AG04450 (cell line): ENCODE data around the gene GHRH. TPM values are rescaled to one million over a fixed set of nuclear protein-coding genes. Genes with fewer than 3 reads are reported as not detected.

Source experiments
- CTCF ChIA-PET: fragments of 300-600, 350-600 bp; formaldehyde crosslinking; extraction: SDS; loops from one replicate; lab custom pipeline; 2022; ENCODE audit warnings: antibody characterized with exemption, inconsistent platforms; lab: Charles Lee
- POLR2A ChIA-PET: fragments of 350-600 bp; formaldehyde crosslinking; extraction: SDS; loops from one replicate; lab custom pipeline; 2021; ENCODE audit warnings: antibody characterized with exemption, inconsistent platforms; lab: Yijun Ruan, JAX
- DNase-seq: peaks from one replicate; pipeline ENCODE4 v3.0.0-alpha.2; 2011; ENCODE audit warnings: low read depth, low spot score
- H3K27ac ChIP-seq: one replicate; pipeline ENCODE4 v1.5.1; 2012; ENCODE audit warnings: low read depth, low read length, control low read depth
- H3K27me3 ChIP-seq: one replicate; pipeline ENCODE4 v1.6.0; 2012; ENCODE audit warnings: low read length; ENCODE audit not compliant: control insufficient read depth, insufficient read depth
- H3K4me3 ChIP-seq: 2 replicates; pipeline ENCODE4 v1.5.1; 2011; ENCODE audit warnings: mild to moderate bottlenecking, low read depth, low read length, control low read depth
- H3K9me3 ChIP-seq: 2 replicates; pipeline ENCODE4 v1.5.1; 2012; ENCODE audit warnings: low read length; ENCODE audit not compliant: control insufficient read depth, insufficient read depth
- CTCF ChIP-seq: IDR thresholded peaks from 2 replicates; pipeline ENCODE4 v1.5.1; 2011; ENCODE audit warnings: low read depth, low read length, control low read depth, inconsistent platforms
- polyA plus RNA-seq: library from polyadenylated mRNA; depleted of rRNA; stranded (reverse); fragments of >200 nt; gene quantifications from 2 replicates; pipeline ENCODE4 v1.2.3, GENCODE V29; 2011

GHRH gene
- polyA plus RNA-seq, 1 experiment: not detected

GRCh38 chr20:37230200-37230599 lies 31.4 kb downstream of the GHRH start:
- no peak for TF ChIP-seq CTCF

GRCh38 chr20:37229357-37229756 lies 32.3 kb downstream of the GHRH start:
- H3K4me3 ChIP-seq: no peak overlapping the region
- ChIA-PET POLR2A (no interaction called here), CTCF (interaction anchor here (1.4 to 2.2 kb wide), 2 partner anchors 27 to 37 kb away, joined by 3 to 10 read pairs; no protein-coding TSS in a partner anchor)
- H3K9me3 ChIP-seq: no peaks in the 10 kb centered on the region
- H3K27ac ChIP-seq: no peak overlapping the region
- no peak for TF ChIP-seq CTCF
- no peaks in the 10 kb centered on the region for H3K27me3 ChIP-seq
- no peak for DNase-seq

More at GRCh38 chr20:37230200-37230599, 31.4 kb downstream of the GHRH start:
- H3K4me3 ChIP-seq: no peak overlapping the region
- H3K27ac ChIP-seq: no peak overlapping the region
- POLR2A ChIA-PET: no interaction called here
- no peaks in the 10 kb centered on the region for H3K9me3 ChIP-seq
- CTCF ChIA-PET: interaction anchor here (2.2 kb wide), 1 partner anchor 38 kb away, joined by 10 read pairs; no protein-coding TSS in a partner anchor
- DNase-seq: no peak
- H3K27me3 ChIP-seq: no peaks in the 10 kb centered on the region

- no peak overlapping the region for H3K27ac ChIP-seq
- H3K9me3 ChIP-seq: no peaks in the 10 kb centered on the region
- H3K27me3 ChIP-seq: no peaks in the 10 kb centered on the region
- no peak for TF ChIP-seq CTCF
- no peak overlapping the region for H3K4me3 ChIP-seq
- ChIA-PET POLR2A (no interaction called here), CTCF (interaction anchor here (1.4 to 2.2 kb wide), 2 partner anchors 26 to 37 kb away, joined by 3 to 10 read pairs; no protein-coding TSS in a partner anchor)
- no peak for DNase-seq
Measured at GRCh38 chr20:37228656-37229055, 33.0 kb downstream of the GHRH start.

GRCh38 chr20:37228082-37228481 lies 33.5 kb downstream of the GHRH start:
- POLR2A ChIA-PET: no interaction called here
- CTCF ChIA-PET: interaction anchor here (0.7 to 2.2 kb wide), 3 partner anchors 26 to 36 kb away, joined by 3 to 10 read pairs (median 3); no protein-coding TSS in a partner anchor
- DNase-seq: no peak
- no peaks in the 10 kb centered on the region for H3K9me3 ChIP-seq
- H3K4me3 ChIP-seq: no peak overlapping the region
- TF ChIP-seq CTCF: no peak
- no peak overlapping the region for H3K27ac ChIP-seq
- no peaks in the 10 kb centered on the region for H3K27me3 ChIP-seq

GRCh38 chr20:37226889-37227288 lies 34.7 kb downstream of the GHRH start:
- Histone ChIP-seq H3K27me3 (no peaks in the 10 kb centered on the region), H3K9me3 (no peaks in the 10 kb centered on the region), H3K4me3 (no peak overlapping the region), H3K27ac (no peak overlapping the region)
- POLR2A ChIA-PET: no interaction called here
- no peak for TF ChIP-seq CTCF
- CTCF ChIA-PET: no interaction called here
- no peak for DNase-seq
